Keratinocyte (primary cell): Measurements from ENCODE around the gene KMT2E. TPM values are rescaled to one million over a fixed set of nuclear protein-coding genes. Genes with fewer than 3 reads are reported as not detected.

Experiments
- DNase-seq: peaks from one replicate; pipeline ENCODE4 v3.0.0-alpha.2; 2011; ENCODE audit warnings: low read depth, missing footprints, low spot score
- FAIRE-seq: peaks from 2 replicates; lab custom pipeline; 2011; peaks lifted over from hg19 to GRCh38; lab: Jason Lieb, UNC
- H2AFZ ChIP-seq: 2 replicates; pipeline ENCODE4 v1.6.0; 2012; ENCODE audit warnings: low read length, control low read depth, inconsistent platforms; ENCODE audit not compliant: control insufficient read depth
- H3K27ac ChIP-seq: 2 replicates; pipeline ENCODE4 v1.5.1; 2011; ENCODE audit warnings: low read length; ENCODE audit not compliant: control insufficient read depth, insufficient read depth
- H3K27me3 ChIP-seq: 3 replicates; pipeline ENCODE4 v1.6.0; 2011; ENCODE audit warnings: low read length; ENCODE audit not compliant: control insufficient read depth, insufficient read depth; ENCODE audit errors: extremely low read depth
- H3K36me3 ChIP-seq, 2 experiments: 2 replicates in 1 of 2; 3 replicates in 1 of 2; pipeline ENCODE4 v1.5.1; 2011; ENCODE audit warnings: low read length in 2 of 2, mild to moderate bottlenecking in 1 of 2; ENCODE audit not compliant: control insufficient read depth in 2 of 2, insufficient read depth in 2 of 2; ENCODE audit errors: extremely low read depth in 1 of 2
- H3K4me1 ChIP-seq: 3 replicates; pipeline ENCODE4 v1.5.1; 2011; ENCODE audit warnings: low read length; ENCODE audit not compliant: control insufficient read depth, insufficient read depth; ENCODE audit errors: extremely low read depth
- H3K4me2 ChIP-seq: 3 replicates; pipeline ENCODE4 v1.6.0; 2011; ENCODE audit warnings: low read depth, low read length; ENCODE audit not compliant: control insufficient read depth, insufficient read depth; ENCODE audit errors: extremely low read depth
- H3K4me3 ChIP-seq, 3 experiments: fragments of 200-600 bp in 1 of 3; sonication (generic) in 1 of 3; 2 replicates in 2 of 3; 3 replicates in 1 of 3; pipeline ENCODE4 v1.5.1; 2011 to 2016; ENCODE audit warnings: low read length in 3 of 3, mild to moderate bottlenecking in 3 of 3, control low read depth in 2 of 3, inconsistent platforms in 1 of 3, low read depth in 1 of 3, mixed read lengths in 1 of 3, mixed run types in 1 of 3, moderate library complexity in 1 of 3; ENCODE audit not compliant: control insufficient read depth in 2 of 3, insufficient read depth in 2 of 3; ENCODE audit errors: extremely low read depth in 1 of 3
- H3K79me2 ChIP-seq: 2 replicates; pipeline ENCODE4 v1.6.0; 2012; ENCODE audit warnings: low read length; ENCODE audit not compliant: control insufficient read depth, insufficient read depth
- H3K9ac ChIP-seq: 3 replicates; pipeline ENCODE4 v1.6.0; 2011; ENCODE audit warnings: low read length; ENCODE audit not compliant: control insufficient read depth, insufficient read depth; ENCODE audit errors: extremely low read depth
- H3K9me1 ChIP-seq: 3 replicates; pipeline ENCODE4 v1.6.0; 2011; ENCODE audit warnings: low read length; ENCODE audit not compliant: control insufficient read depth, insufficient read depth; ENCODE audit errors: extremely low read depth
- H3K9me3 ChIP-seq: 2 replicates; pipeline ENCODE4 v1.5.1; 2012; ENCODE audit warnings: low read depth, low read length; ENCODE audit not compliant: control insufficient read depth
- H4K20me1 ChIP-seq: 3 replicates; pipeline ENCODE4 v1.6.0; 2011; ENCODE audit warnings: low read length; ENCODE audit not compliant: control insufficient read depth, insufficient read depth; ENCODE audit errors: extremely low read depth
- CTCF ChIP-seq, 3 experiments: IDR thresholded peaks in 1 of 3; conservative IDR thresholded peaks in 1 of 3; optimal IDR thresholded peaks in 1 of 3; 2 replicates in 2 of 3; 3 replicates in 1 of 3; pipeline versions ENCODE3 to v1.5.1; 2011; ENCODE audit warnings: low read length in 3 of 3, mild to moderate bottlenecking in 3 of 3, moderate library complexity in 2 of 3, control low read depth in 1 of 3, inconsistent platforms in 1 of 3; ENCODE audit not compliant: insufficient read depth in 2 of 3; ENCODE audit errors: extremely low read depth in 1 of 3
- EZH2 ChIP-seq: IDR thresholded peaks from one replicate; pipeline ENCODE4 v1.6.1; 2012; ENCODE audit warnings: inconsistent platforms, mild to moderate bottlenecking, low read length, moderate library complexity
- dilution Hi-C: fragments of 300-500 bp; cut with MboI; formaldehyde crosslinking; loops from one replicate; pipeline ENCODE4 v1.7.0; 2020; ENCODE audit warnings: low sequenced_read_pairs; ENCODE audit not compliant: extremely low pct_ligation_motif_present
- polyA plus RNA-seq, 5 experiments: library from polyadenylated mRNA; depleted of rRNA in 3 of 5; stranded (reverse) in 3 of 5; stranded (forward) in 1 of 5; unstranded in 1 of 5; fragments of >200 nt; gene quantifications; 1 replicate in 1 of 5; 2 replicates in 3 of 5; 3 replicates in 1 of 5; pipeline versions ENCODE4 v1.2.1 to v1.2.3, GENCODE V29; 2011 to 2012; ENCODE audit warnings: missing spikeins in 2 of 5, low read depth in 1 of 5, low replicate concordance in 1 of 5

Gene KMT2E
- polyA plus RNA-seq, 1 donor (not counting 4 experiments of a cell fraction or from before 2014, with no cell fraction given), result 12.9 TPM

GRCh38 chr7:104990983-104991382 lies 23.0 kb upstream of the KMT2E start:
- H3K4me3 ChIP-seq, result no peak overlapping the region
- DNase-seq (no peak), FAIRE-seq (no peak)
- H3K9ac ChIP-seq, result no peak overlapping the region
- TF ChIP-seq CTCF (optimal IDR thresholded peaks at IDR 0.05 in 1 of 3, IDR thresholded peaks at IDR 0.05 in 1 of 3, conservative IDR thresholded peaks at IDR 0.05 in 1 of 3; ENCODE audit: extremely low read depth in 1 of 3, insufficient read depth in 2 of 3, low read length in 3 of 3) (no peak), EZH2 (no peak)
- H3K4me1 ChIP-seq, result peaks cover 14% of the 10 kb centered on the region
- H4K20me1 ChIP-seq, result peaks cover 10% of the 10 kb centered on the region
- peaks cover 70% of the 10 kb centered on the region for H3K79me2 ChIP-seq
- H3K9me1 ChIP-seq, result peaks cover 3% of the 10 kb centered on the region
- no peaks in the 10 kb centered on the region for H3K27me3 ChIP-seq
- no peak overlapping the region for H3K27ac ChIP-seq
- no peak overlapping the region for H2AFZ ChIP-seq
- H3K36me3 ChIP-seq, result peaks cover 9 to 14% of the 10 kb centered on the region in 2 experiments
- H3K4me2 ChIP-seq, result no peak overlapping the region
- dilution Hi-C loops, result no loop called here
- no peaks in the 10 kb centered on the region for H3K9me3 ChIP-seq

- Histone ChIP-seq H4K20me1 (peaks cover 17% of the 10 kb centered on the region), H3K27ac (no peak overlapping the region), H2AFZ (no peak overlapping the region), H3K9me3 (no peaks in the 10 kb centered on the region), H3K9me1 (peaks cover 5% of the 10 kb centered on the region), H3K27me3 (no peaks in the 10 kb centered on the region), H3K4me3 (no peak overlapping the region), H3K4me2 (no peak overlapping the region), H3K4me1 (peaks cover 11% of the 10 kb centered on the region), H3K9ac (no peak overlapping the region), H3K79me2 (peaks cover 73% of the 10 kb centered on the region), H3K36me3 (peaks cover 10 to 18% of the 10 kb centered on the region in 2 experiments)
- DNase-seq (no peak), FAIRE-seq (no peak)
- TF ChIP-seq EZH2 (no peak), CTCF (optimal IDR thresholded peaks at IDR 0.05 in 1 of 3, IDR thresholded peaks at IDR 0.05 in 1 of 3, conservative IDR thresholded peaks at IDR 0.05 in 1 of 3; ENCODE audit: extremely low read depth in 1 of 3, insufficient read depth in 2 of 3, low read length in 3 of 3) (no peak)
- dilution Hi-C loops, result no loop called here
Observed at GRCh38 chr7:104992306-104992705, 21.7 kb upstream of the KMT2E start.
